Upper lobe of right lung (tissue), 1 donor: Measurements from ENCODE around the gene FOXO1. TPM values are rescaled to one million over a fixed set of nuclear protein-coding genes. Genes with fewer than 3 reads are reported as not detected.

Source experiments
- ATAC-seq: fragments of 200-7000 bp; cut with Tn5 transposase; one replicate; pipeline ENCODE4 v1.9.1; 2020; ENCODE audit warnings: mild to moderate bottlenecking, moderate library complexity
- DNase-seq: peaks from one replicate; pipeline ENCODE4 v3.0.0-alpha.2; 2020
- H3K27ac ChIP-seq: fragments of 200-600 bp; one replicate; pipeline ENCODE4 v1.8.0; 2022
- H3K27me3 ChIP-seq: fragments of 200-600 bp; one replicate; pipeline ENCODE4 v1.8.0; 2022; ENCODE audit warnings: mild to moderate bottlenecking
- H3K36me3 ChIP-seq: fragments of 200-600 bp; one replicate; pipeline ENCODE4 v1.8.0; 2022
- H3K4me1 ChIP-seq: fragments of 200-600 bp; one replicate; pipeline ENCODE4 v1.8.0; 2022
- H3K4me3 ChIP-seq: fragments of 200-600 bp; one replicate; pipeline ENCODE4 v1.8.0; 2022; ENCODE audit warnings: mild to moderate bottlenecking
- H3K9me3 ChIP-seq: fragments of 200-600 bp; one replicate; pipeline ENCODE4 v1.8.0; 2022
- CTCF ChIP-seq: fragments of 200-600 bp; IDR thresholded peaks from one replicate; pipeline ENCODE4 v1.8.0; 2022; ENCODE audit warnings: antibody characterized with exemption
- intact Hi-C: fragments of 100-400 bp; cut with DNase I; formaldehyde crosslinking; loops from one replicate; pipeline ENCODE4 v1.11.0; 2022
- total RNA-seq: library from RNA; stranded (reverse); fragmentation: NEBNext Ultra II Directional; extraction: Animal tissue kit (Norgen Biotek cat#: 25700); gene quantifications from one replicate; pipeline ENCODE4 v1.2.1, GENCODE V29; 2021
- donor health status: DM: no; HTN: yes; CAD: no; lungs with severe emphysema.

Gene FOXO1
- total RNA-seq, 1 donor from 2014 or later = 29.4 TPM

GRCh38 chr13:40657951-40658350 lies 8.5 kb downstream of the FOXO1 start:
- DNase-seq (no peak), ATAC-seq (no peak)
- Histone ChIP-seq H3K36me3 (no peaks in the 10 kb centered on the region), H3K4me3 (no peak overlapping the region), H3K27ac (no peak overlapping the region), H3K9me3 (no peaks in the 10 kb centered on the region), H3K4me1 (peaks cover 30% of the 10 kb centered on the region), H3K27me3 (no peaks in the 10 kb centered on the region)
- no peak for TF ChIP-seq CTCF
- intact Hi-C loops = no loop called here

- intact Hi-C loops = no loop called here
- no peak for ATAC-seq
Observed at GRCh38 chr13:40657307-40657706, 9.1 kb downstream of the FOXO1 start.

GRCh38 chr13:40656358-40656757 lies 10.1 kb downstream of the FOXO1 start:
- intact Hi-C loops = no loop called here
- H3K27ac ChIP-seq = no peak overlapping the region
- H3K4me1 ChIP-seq = peaks cover 28% of the 10 kb centered on the region
- ATAC-seq = no peak
- no peak for DNase-seq
- H3K4me3 ChIP-seq = no peak overlapping the region
- H3K36me3 ChIP-seq = no peaks in the 10 kb centered on the region
- no peak for TF ChIP-seq CTCF
- no peaks in the 10 kb centered on the region for H3K27me3 ChIP-seq
- no peaks in the 10 kb centered on the region for H3K9me3 ChIP-seq

More at GRCh38 chr13:40657307-40657706, 9.1 kb downstream of the FOXO1 start:
- Histone ChIP-seq H3K9me3 (no peaks in the 10 kb centered on the region), H3K27me3 (no peaks in the 10 kb centered on the region), H3K36me3 (no peaks in the 10 kb centered on the region), H3K4me1 (peaks cover 30% of the 10 kb centered on the region), H3K4me3 (no peak overlapping the region), H3K27ac (no peak overlapping the region)
- no peak for DNase-seq
- no peak for TF ChIP-seq CTCF

- DNase-seq = no peak
- no peak for TF ChIP-seq CTCF
- Histone ChIP-seq H3K27ac (no peak overlapping the region), H3K4me3 (no peak overlapping the region), H3K36me3 (no peaks in the 10 kb centered on the region), H3K4me1 (peaks cover 29% of the 10 kb centered on the region), H3K27me3 (no peaks in the 10 kb centered on the region), H3K9me3 (no peaks in the 10 kb centered on the region)
- intact Hi-C loops = no loop called here
- ATAC-seq = peak; percentile 71
Observed at GRCh38 chr13:40653527-40654318, 12.7 kb downstream of the FOXO1 start.

- Histone ChIP-seq H3K9me3 (no peaks in the 10 kb centered on the region), H3K4me3 (no peak overlapping the region), H3K4me1 (peaks cover 37% of the 10 kb centered on the region), H3K36me3 (no peaks in the 10 kb centered on the region), H3K27me3 (no peaks in the 10 kb centered on the region), H3K27ac (no peak overlapping the region)
- intact Hi-C loops = no loop called here
- no peak for TF ChIP-seq CTCF
- no peak for DNase-seq
- no peak for ATAC-seq
Observed at GRCh38 chr13:40652588-40652940, 13.9 kb downstream of the FOXO1 start.
